BE2C (cell line): ENCODE data around the gene TMEM132C.

Experiments used
- DNase-seq: peaks from one replicate; pipeline ENCODE4 v3.0.0-alpha.2; 2020
- H3K27me3 ChIP-seq: fragments of 250-450 bp; sonication (Bioruptor Pico); 2 replicates; pipeline ENCODE4 v1.5.1; 2020; ENCODE audit warnings: mild to moderate bottlenecking
- H3K36me3 ChIP-seq: fragments of 250-450 bp; sonication (Bioruptor Pico); 2 replicates; pipeline ENCODE4 v1.5.1; 2020; ENCODE audit warnings: mild to moderate bottlenecking
- H3K4me1 ChIP-seq: fragments of 250-450 bp; sonication (Bioruptor Pico); 2 replicates; pipeline ENCODE4 v1.5.1; 2020
- H3K4me3 ChIP-seq: 2 replicates; pipeline ENCODE4 v1.5.1; 2011; ENCODE audit warnings: low read depth, low read length
- H3K9me3 ChIP-seq: fragments of 250-450 bp; sonication (Bioruptor Pico); 2 replicates; pipeline ENCODE4 v1.5.1; 2020
- TF ChIP-seq, protein P1 (sequence below): IDR thresholded peaks from 2 replicates; pipeline ENCODE4 v1.5.1; 2012; ENCODE audit warnings: mild to moderate bottlenecking, low read depth, low read length

Gene TMEM132C

DNA sequence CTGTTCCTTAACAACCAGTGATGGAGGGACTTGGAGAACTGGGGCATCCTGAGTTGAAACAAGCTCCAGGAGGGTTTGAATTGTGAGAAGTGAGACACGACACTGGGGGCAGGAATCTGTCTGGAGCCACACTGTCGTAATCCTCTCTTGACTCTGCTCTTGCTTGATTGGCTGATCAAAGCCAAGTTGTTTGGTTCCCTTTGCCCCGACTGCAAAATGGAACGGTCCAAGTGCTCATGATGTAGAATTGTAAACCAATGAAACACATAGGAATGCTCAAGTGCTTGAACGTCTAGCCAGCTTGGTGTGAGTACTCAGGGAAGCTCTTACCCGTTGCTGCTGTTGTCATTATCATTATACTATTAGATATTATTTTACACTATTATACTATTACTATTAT is 98.1 kb downstream of the TMEM132C start:
- Histone ChIP-seq H3K36me3 (no peaks in the 10 kb centered on the region), H3K27me3 (no peaks in the 10 kb centered on the region), H3K9me3 (no peaks in the 10 kb centered on the region; the same call in 1 of the 2 replicates), H3K4me1 (no peaks in the 10 kb centered on the region), H3K4me3 (no peak overlapping the region)
- TF ChIP-seq, protein P1, sequence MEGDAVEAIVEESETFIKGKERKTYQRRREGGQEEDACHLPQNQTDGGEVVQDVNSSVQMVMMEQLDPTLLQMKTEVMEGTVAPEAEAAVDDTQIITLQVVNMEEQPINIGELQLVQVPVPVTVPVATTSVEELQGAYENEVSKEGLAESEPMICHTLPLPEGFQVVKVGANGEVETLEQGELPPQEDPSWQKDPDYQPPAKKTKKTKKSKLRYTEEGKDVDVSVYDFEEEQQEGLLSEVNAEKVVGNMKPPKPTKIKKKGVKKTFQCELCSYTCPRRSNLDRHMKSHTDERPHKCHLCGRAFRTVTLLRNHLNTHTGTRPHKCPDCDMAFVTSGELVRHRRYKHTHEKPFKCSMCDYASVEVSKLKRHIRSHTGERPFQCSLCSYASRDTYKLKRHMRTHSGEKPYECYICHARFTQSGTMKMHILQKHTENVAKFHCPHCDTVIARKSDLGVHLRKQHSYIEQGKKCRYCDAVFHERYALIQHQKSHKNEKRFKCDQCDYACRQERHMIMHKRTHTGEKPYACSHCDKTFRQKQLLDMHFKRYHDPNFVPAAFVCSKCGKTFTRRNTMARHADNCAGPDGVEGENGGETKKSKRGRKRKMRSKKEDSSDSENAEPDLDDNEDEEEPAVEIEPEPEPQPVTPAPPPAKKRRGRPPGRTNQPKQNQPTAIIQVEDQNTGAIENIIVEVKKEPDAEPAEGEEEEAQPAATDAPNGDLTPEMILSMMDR: no peak
- no peak for DNase-seq

DNA sequence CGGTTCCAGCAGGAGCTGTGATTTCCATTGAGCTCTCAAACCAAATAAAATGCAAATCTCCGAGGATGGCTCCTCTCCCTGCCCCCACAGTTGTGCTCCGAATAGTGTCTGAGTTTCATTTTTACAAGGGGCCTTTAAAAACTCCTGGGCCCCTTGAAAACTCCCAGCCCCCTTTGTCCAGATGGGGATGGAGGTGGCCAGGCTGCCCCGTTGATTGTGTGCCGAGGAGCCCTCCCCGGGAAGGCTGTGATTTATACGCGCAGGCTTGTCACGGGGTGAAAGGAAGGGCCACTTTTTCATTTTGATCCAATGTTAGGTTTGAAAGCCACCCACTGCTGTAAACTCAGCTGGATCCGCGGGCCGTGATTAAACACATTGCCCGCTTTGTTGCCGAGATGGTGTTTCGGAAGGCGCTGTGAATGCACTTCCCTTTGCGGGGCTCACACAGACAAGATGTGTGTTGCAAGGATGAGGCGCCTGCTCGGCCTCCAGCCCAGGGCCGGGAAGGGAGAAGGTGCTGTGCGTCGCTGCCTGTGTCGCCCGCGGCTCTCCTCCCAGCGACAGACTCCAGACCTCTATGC is 98.8 kb downstream of the TMEM132C start:
- no peak for DNase-seq
- no peaks in the 10 kb centered on the region for H3K36me3 ChIP-seq
- no peaks in the 10 kb centered on the region for H3K27me3 ChIP-seq

DNA sequence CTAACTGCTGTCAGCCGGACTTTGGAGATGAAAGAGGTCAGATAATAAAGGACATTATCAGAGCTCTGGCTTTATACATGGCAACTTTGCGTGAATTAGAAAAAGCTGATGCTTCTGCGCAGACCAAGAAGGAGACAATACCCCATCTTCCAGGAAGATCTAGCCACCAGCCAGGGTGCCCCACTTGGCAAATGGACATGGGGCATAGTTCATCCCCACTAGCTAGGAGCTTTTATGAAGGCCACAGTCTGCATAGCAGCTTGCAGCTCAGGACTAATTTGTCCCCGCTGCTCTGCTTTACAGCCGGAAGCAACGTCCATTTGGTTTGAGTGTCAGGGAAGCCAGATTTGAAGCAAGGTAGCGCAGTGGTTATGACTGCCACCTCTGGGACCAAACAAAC is 101.0 kb downstream of the TMEM132C start:
- no peaks in the 10 kb centered on the region for H3K36me3 ChIP-seq
- TF ChIP-seq, protein P1: no peak
- H3K27me3 ChIP-seq: no peaks in the 10 kb centered on the region
- no peak overlapping the region for H3K4me3 ChIP-seq
- DNase-seq: no peak
- H3K9me3 ChIP-seq: no peaks in the 10 kb centered on the region; the same call in 1 of the 2 replicates
- no peaks in the 10 kb centered on the region for H3K4me1 ChIP-seq

More for the DNA sequence above, 98.8 kb downstream of the TMEM132C start:
- no peaks in the 10 kb centered on the region for H3K4me1 ChIP-seq
- no peaks in the 10 kb centered on the region; the same call in 1 of the 2 replicates for H3K9me3 ChIP-seq
- TF ChIP-seq, protein P1: no peak
- no peak overlapping the region for H3K4me3 ChIP-seq

DNA sequence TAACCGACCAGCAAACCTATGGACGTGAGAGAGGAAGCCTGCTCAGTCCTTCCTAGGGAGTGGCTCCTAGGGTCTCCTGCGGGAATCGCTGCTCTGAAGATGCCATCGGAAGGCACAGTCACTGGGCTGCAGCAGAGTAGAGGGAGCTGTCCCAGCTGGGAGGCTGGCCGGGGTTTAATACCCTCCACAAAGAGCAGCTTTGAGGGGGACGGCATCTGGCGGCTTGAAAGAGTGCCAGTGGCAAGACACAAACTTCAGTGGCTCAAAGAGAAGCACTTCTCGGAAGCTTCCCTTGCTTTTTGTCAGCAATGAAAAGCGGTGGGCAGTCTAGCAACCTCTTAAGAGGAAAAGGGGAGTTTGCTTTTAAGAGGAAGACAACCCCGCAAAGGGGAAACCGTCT is 114.6 kb downstream of the TMEM132C start:
- DNase-seq: no peak
- H3K4me1 ChIP-seq: no peaks in the 10 kb centered on the region
- no peak overlapping the region for H3K4me3 ChIP-seq
- TF ChIP-seq, protein P1: no peak
- H3K36me3 ChIP-seq: no peaks in the 10 kb centered on the region
- H3K9me3 ChIP-seq: no peaks in the 10 kb centered on the region; the same call in 1 of the 2 replicates
- H3K27me3 ChIP-seq: no peaks in the 10 kb centered on the region

DNA sequence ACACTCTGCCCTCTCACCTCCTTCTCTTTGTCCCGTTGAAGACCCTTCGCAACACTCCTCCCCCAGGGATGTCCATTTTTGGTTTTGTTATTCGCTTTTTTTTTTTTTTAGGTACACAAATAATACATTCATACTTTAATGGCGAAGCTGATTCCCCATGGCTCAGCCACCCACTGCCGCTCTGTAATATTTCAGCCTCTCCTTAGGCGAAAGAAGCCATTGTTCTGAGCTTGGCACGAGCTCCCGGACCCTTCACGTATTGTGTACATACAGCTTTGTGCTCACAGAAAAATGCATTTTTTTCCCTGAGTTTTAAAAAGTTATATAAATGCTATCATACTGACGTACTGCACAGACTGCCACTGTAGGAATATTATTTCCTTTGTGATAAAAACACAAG is 115.0 kb downstream of the TMEM132C start:
- no peak for DNase-seq
- TF ChIP-seq, protein P1: no peak

DNA sequence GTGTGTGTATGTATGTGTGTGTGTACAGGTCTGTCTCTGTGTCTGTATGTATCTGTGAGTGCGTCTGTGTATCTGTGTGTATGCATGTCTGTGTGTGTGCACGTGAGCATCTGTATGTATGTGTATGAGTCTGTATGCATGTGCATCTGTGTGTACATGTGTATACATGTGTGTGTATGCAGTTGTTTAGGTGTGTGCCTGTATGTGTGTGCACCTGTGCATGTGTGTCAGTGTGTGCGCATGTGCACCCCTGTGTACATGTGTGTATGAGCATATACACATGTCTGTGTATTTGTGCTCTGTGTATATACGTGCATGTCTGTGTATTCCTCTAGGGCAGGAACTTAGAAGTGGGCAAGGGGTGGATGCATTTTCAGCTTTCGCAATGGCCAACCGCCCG is 116.0 kb downstream of the TMEM132C start:
- Histone ChIP-seq H3K27me3 (no peaks in the 10 kb centered on the region), H3K36me3 (no peaks in the 10 kb centered on the region), H3K4me1 (no peaks in the 10 kb centered on the region), H3K9me3 (no peaks in the 10 kb centered on the region; the same call in 1 of the 2 replicates), H3K4me3 (no peak overlapping the region)
- DNase-seq: no peak
- TF ChIP-seq, protein P1: no peak

More for the DNA sequence above, 115.0 kb downstream of the TMEM132C start:
- Histone ChIP-seq H3K4me1 (no peaks in the 10 kb centered on the region), H3K36me3 (no peaks in the 10 kb centered on the region), H3K9me3 (no peaks in the 10 kb centered on the region; the same call in 1 of the 2 replicates), H3K27me3 (no peaks in the 10 kb centered on the region), H3K4me3 (no peak overlapping the region)
